Cardiac muscle cell (in vitro differentiated cells and primary cell): Measurements from ENCODE around the gene BCAS3. TPM values are rescaled to one million over a fixed set of nuclear protein-coding genes. Genes with fewer than 3 reads are reported as not detected.

ENCODE experiments used
- DNase-seq, 2 donors: peaks; one replicate each; pipeline versions ENCODE4 v3.0.0 to v3.0.0-alpha.2; 2010 to 2017; ENCODE audit warnings: low read depth in 1 of 2, low spot score in 1 of 2
- H3K27ac ChIP-seq: fragments of 200-600 bp; sonication (generic); 2 replicates; pipeline ENCODE4 v1.5.1; 2016
- H3K27me3 ChIP-seq: fragments of 200-600 bp; sonication (generic); 2 replicates; pipeline ENCODE4 v1.6.0; 2016; ENCODE audit warnings: control low read depth
- H3K36me3 ChIP-seq: fragments of 200-600 bp; sonication (generic); 2 replicates; pipeline ENCODE4 v1.5.1; 2016; ENCODE audit warnings: control low read depth
- H3K4me1 ChIP-seq: fragments of 200-600 bp; sonication (generic); 2 replicates; pipeline ENCODE4 v1.8.1; 2017; ENCODE audit warnings: low read depth, mild to moderate bottlenecking, mixed run types
- H3K4me3 ChIP-seq: fragments of 200-600 bp; sonication (generic); 2 replicates; pipeline ENCODE4 v1.5.1; 2016; ENCODE audit warnings: mild to moderate bottlenecking
- H3K9me3 ChIP-seq: fragments of 200-600 bp; sonication (generic); 2 replicates; pipeline ENCODE4 v1.5.1; 2017; ENCODE audit warnings: low read depth, mild to moderate bottlenecking, control low read depth
- CTCF ChIP-seq: IDR thresholded peaks from 2 replicates; pipeline ENCODE4 v1.5.1; 2012; ENCODE audit warnings: low read depth, mild to moderate bottlenecking, low read length
- polyA plus RNA-seq: library from polyadenylated mRNA; unstranded; fragments of >200 nt; fragmentation: Nextera tagmentation; extraction: Ambion mirVana; gene quantifications from 2 replicates; pipeline ENCODE4 v1.2.1, GENCODE V29; 2016
- total RNA-seq: library from RNA; depleted of rRNA; stranded (reverse); fragments of >200 nt; gene quantifications from 2 replicates; pipeline ENCODE4 v1.2.3, GENCODE V29; 2016

BCAS3 gene
- total and polyA plus RNA-seq, 2 experiments from 2014 or later: 36.5 to 39.6 TPM

DNA sequence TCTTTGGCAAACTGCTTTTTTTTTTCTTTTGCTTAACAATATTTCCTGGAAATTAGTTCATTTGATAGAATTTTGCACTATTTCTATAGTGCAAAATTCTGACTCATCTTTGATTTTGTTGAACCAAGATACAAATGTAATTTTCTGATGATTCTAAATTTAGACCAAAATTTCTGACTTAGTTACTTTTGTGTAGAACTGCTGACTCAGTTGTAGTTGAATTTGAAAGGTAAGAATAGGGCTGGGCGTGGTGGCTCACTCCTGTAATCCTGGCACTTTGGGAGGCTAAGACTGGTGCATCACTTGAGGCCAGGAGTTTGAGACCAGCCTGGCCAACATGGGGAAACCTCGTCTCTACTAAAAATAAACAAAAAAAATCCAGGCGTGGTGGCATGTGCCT is 223.0 kb downstream of the BCAS3 start:
- no peak for TF ChIP-seq CTCF
- no peak overlapping the region for H3K4me3 ChIP-seq
- no peaks in the 10 kb centered on the region for H3K27me3 ChIP-seq
- H3K36me3 ChIP-seq: no peaks in the 10 kb centered on the region
- DNase-seq: no peak
- no peaks in the 10 kb centered on the region for H3K9me3 ChIP-seq
- H3K27ac ChIP-seq: no peak overlapping the region
- H3K4me1 ChIP-seq: no peaks in the 10 kb centered on the region

GRCh38 chr17:60901242-60901641 is 223.6 kb downstream of the BCAS3 start:
- H3K4me3 ChIP-seq: no peak overlapping the region
- H3K9me3 ChIP-seq: no peaks in the 10 kb centered on the region
- DNase-seq: peak in 1 of 2 donors; percentile 23
- no peaks in the 10 kb centered on the region for H3K4me1 ChIP-seq
- no peak overlapping the region for H3K27ac ChIP-seq
- no peaks in the 10 kb centered on the region for H3K27me3 ChIP-seq
- TF ChIP-seq CTCF: no peak
- H3K36me3 ChIP-seq: no peaks in the 10 kb centered on the region

- no peaks in the 10 kb centered on the region for H3K9me3 ChIP-seq
- H3K4me3 ChIP-seq: no peak overlapping the region
- DNase-seq: peak in 1 of 2 donors; percentile 58
- H3K27ac ChIP-seq: no peak overlapping the region
- no peaks in the 10 kb centered on the region for H3K27me3 ChIP-seq
- TF ChIP-seq CTCF: no peak
- H3K36me3 ChIP-seq: no peaks in the 10 kb centered on the region
- H3K4me1 ChIP-seq: no peaks in the 10 kb centered on the region
These were observed 224.2 kb downstream of the BCAS3 start for GRCh38 chr17:60901806-60902205.

DNA sequence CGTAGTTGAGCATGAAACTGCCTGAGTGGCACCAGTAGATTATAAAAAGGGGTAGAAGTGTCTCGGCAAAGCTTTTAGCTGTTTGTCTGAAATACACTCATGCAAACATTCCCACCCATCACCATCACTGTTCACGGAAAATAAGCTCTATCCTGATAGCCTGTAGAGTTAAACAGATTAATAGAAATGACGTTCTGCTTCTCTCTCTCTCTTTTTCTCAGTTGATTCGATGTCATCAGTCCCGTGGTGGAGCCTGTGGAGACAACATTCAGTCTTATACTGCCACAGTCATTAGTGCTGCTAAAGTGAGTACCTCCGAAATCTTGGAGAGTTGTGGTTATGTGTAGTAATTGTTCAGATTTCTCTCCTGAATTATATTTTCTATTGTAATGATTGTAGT is 224.7 kb downstream of the BCAS3 start:
- Histone ChIP-seq H3K27ac (no peak overlapping the region), H3K9me3 (no peaks in the 10 kb centered on the region), H3K4me3 (no peak overlapping the region), H3K27me3 (no peaks in the 10 kb centered on the region), H3K4me1 (peaks cover 3% of the 10 kb centered on the region), H3K36me3 (no peaks in the 10 kb centered on the region)
- no peak for DNase-seq
- TF ChIP-seq CTCF: no peak

DNA sequence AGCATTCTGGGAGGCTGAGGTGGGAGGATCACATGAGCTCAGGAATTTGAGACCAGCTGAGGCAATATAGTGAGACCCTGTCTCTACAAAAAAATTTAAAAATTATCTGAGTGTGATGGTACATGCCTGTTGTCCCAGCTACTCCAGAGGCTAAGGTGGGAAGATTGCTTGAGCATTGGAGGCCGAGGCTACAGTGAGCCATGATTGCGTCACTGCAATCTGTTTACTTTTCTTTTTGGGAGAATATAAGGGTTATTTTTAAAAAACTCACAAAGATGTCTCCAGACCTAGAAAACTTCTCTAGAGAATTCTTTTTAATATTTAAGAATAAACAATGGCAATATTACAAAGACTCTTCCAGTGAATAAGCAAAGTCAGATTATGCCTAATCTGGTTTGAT is 226.9 kb downstream of the BCAS3 start:
- Histone ChIP-seq H3K4me1 (peaks cover 21% of the 10 kb centered on the region), H3K4me3 (no peak overlapping the region), H3K36me3 (no peaks in the 10 kb centered on the region), H3K27ac (no peak overlapping the region), H3K9me3 (no peaks in the 10 kb centered on the region), H3K27me3 (no peaks in the 10 kb centered on the region)
- TF ChIP-seq CTCF: no peak
- no peak for DNase-seq

GRCh38 chr17:60905709-60906108 is 228.1 kb downstream of the BCAS3 start:
- H3K4me3 ChIP-seq: no peak overlapping the region
- no peaks in the 10 kb centered on the region for H3K27me3 ChIP-seq
- H3K9me3 ChIP-seq: no peaks in the 10 kb centered on the region
- H3K36me3 ChIP-seq: no peaks in the 10 kb centered on the region
- peaks cover 21% of the 10 kb centered on the region for H3K4me1 ChIP-seq
- no peak overlapping the region for H3K27ac ChIP-seq
- no peak for TF ChIP-seq CTCF
- no peak for DNase-seq
